ENCODE measurements around the gene MAP3K13.

MAP3K13 gene

GRCh38 chr3:185486394-185486793 lies 123.5 kb downstream of the MAP3K13 start:
- Histone ChIP-seq H3K4me2 (ENCODE audit: low read length) (no peak overlapping the region), H4K20me1 (ENCODE audit: control insufficient read depth, insufficient read depth, low read depth, low read length) (no peaks in the 10 kb centered on the region), H3K9me3 (ENCODE audit: control insufficient read depth, insufficient read depth, low read length) (no peaks in the 10 kb centered on the region), H3K4me3 (ENCODE audit: low read length) (no peak overlapping the region), H3K4me1 (ENCODE audit: control insufficient read depth, low read length) (peaks cover 5% of the 10 kb centered on the region), H3F3A (ENCODE audit: control insufficient read depth, insufficient read depth) (no peaks in the 10 kb centered on the region), H3K27ac (ENCODE audit: low read depth, low read length) (no peak overlapping the region), H3K9me2 (replicated peaks; ENCODE audit: control insufficient read depth, low read length) (no peaks in the 10 kb centered on the region), H3K27me3 (ENCODE audit: control insufficient read depth, low read length) (no peaks in the 10 kb centered on the region), H3K79me2 (ENCODE audit: control insufficient read depth, low read length) (no peaks in the 10 kb centered on the region), H3K36me3 (ENCODE audit: control insufficient read depth, low read length) (peaks cover 15% of the 10 kb centered on the region)
- TF ChIP-seq CTCF (IDR thresholded peaks at IDR 0.05; ENCODE audit: low read depth, low read length, poor library complexity, severe bottlenecking) (no peak), EZH2phosphoT487 (IDR thresholded peaks at IDR 0.05; ENCODE audit: borderline replicate concordance, low read length) (no peak)

- Histone ChIP-seq H4K20me1 (ENCODE audit: control insufficient read depth, insufficient read depth, low read depth, low read length) (no peaks in the 10 kb centered on the region), H3K9me2 (replicated peaks; ENCODE audit: control insufficient read depth, low read length) (no peaks in the 10 kb centered on the region), H3K4me2 (ENCODE audit: low read length) (no peak overlapping the region), H3K9me3 (ENCODE audit: control insufficient read depth, insufficient read depth, low read length) (no peaks in the 10 kb centered on the region), H3K27me3 (ENCODE audit: control insufficient read depth, low read length) (no peaks in the 10 kb centered on the region), H3K4me3 (ENCODE audit: low read length) (no peak overlapping the region), H3K36me3 (ENCODE audit: control insufficient read depth, low read length) (peaks cover 29% of the 10 kb centered on the region), H3F3A (ENCODE audit: control insufficient read depth, insufficient read depth) (no peaks in the 10 kb centered on the region), H3K79me2 (ENCODE audit: control insufficient read depth, low read length) (no peaks in the 10 kb centered on the region), H3K27ac (ENCODE audit: low read depth, low read length) (no peak overlapping the region), H3K4me1 (ENCODE audit: control insufficient read depth, low read length) (no peaks in the 10 kb centered on the region)
- TF ChIP-seq EZH2phosphoT487 (IDR thresholded peaks at IDR 0.05; ENCODE audit: borderline replicate concordance, low read length), result no peak
- TF ChIP-seq CTCF (IDR thresholded peaks at IDR 0.05; ENCODE audit: low read depth, low read length, poor library complexity, severe bottlenecking), result no peak
Measured at GRCh38 chr3:185488465-185488864, 125.5 kb downstream of the MAP3K13 start.

- no peak overlapping the region for H3K4me2 ChIP-seq (ENCODE audit: low read length)
- H3K36me3 ChIP-seq (ENCODE audit: control insufficient read depth, low read length), result peaks cover 37% of the 10 kb centered on the region
- H3K4me3 ChIP-seq (ENCODE audit: low read length), result no peak overlapping the region
- H4K20me1 ChIP-seq (ENCODE audit: control insufficient read depth, insufficient read depth, low read depth, low read length), result no peaks in the 10 kb centered on the region
- no peaks in the 10 kb centered on the region for H3K27me3 ChIP-seq (ENCODE audit: control insufficient read depth, low read length)
- no peak overlapping the region for H3K27ac ChIP-seq (ENCODE audit: low read depth, low read length)
- H3K4me1 ChIP-seq (ENCODE audit: control insufficient read depth, low read length), result no peaks in the 10 kb centered on the region
- no peaks in the 10 kb centered on the region for H3K79me2 ChIP-seq (ENCODE audit: control insufficient read depth, low read length)
- TF ChIP-seq CTCF (IDR thresholded peaks at IDR 0.05; ENCODE audit: low read depth, low read length, poor library complexity, severe bottlenecking) (no peak), EZH2phosphoT487 (IDR thresholded peaks at IDR 0.05; ENCODE audit: borderline replicate concordance, low read length) (no peak)
- H3F3A ChIP-seq (ENCODE audit: control insufficient read depth, insufficient read depth), result no peaks in the 10 kb centered on the region
- H3K9me2 ChIP-seq (replicated peaks; ENCODE audit: control insufficient read depth, low read length), result no peaks in the 10 kb centered on the region
- no peaks in the 10 kb centered on the region for H3K9me3 ChIP-seq (ENCODE audit: control insufficient read depth, insufficient read depth, low read length)
Measured at GRCh38 chr3:185489462-185489861, 126.5 kb downstream of the MAP3K13 start.

- no peak overlapping the region for H3K4me2 ChIP-seq (ENCODE audit: low read length)
- H3K4me1 ChIP-seq (ENCODE audit: control insufficient read depth, low read length), result no peaks in the 10 kb centered on the region
- no peaks in the 10 kb centered on the region for H3F3A ChIP-seq (ENCODE audit: control insufficient read depth, insufficient read depth)
- H3K79me2 ChIP-seq (ENCODE audit: control insufficient read depth, low read length), result no peaks in the 10 kb centered on the region
- H3K9me3 ChIP-seq (ENCODE audit: control insufficient read depth, insufficient read depth, low read length), result no peaks in the 10 kb centered on the region
- no peaks in the 10 kb centered on the region for H4K20me1 ChIP-seq (ENCODE audit: control insufficient read depth, insufficient read depth, low read depth, low read length)
- no peak overlapping the region for H3K27ac ChIP-seq (ENCODE audit: low read depth, low read length)
- peaks cover 44% of the 10 kb centered on the region for H3K36me3 ChIP-seq (ENCODE audit: control insufficient read depth, low read length)
- no peak overlapping the region for H3K4me3 ChIP-seq (ENCODE audit: low read length)
- no peaks in the 10 kb centered on the region for H3K9me2 ChIP-seq (replicated peaks; ENCODE audit: control insufficient read depth, low read length)
- no peak for TF ChIP-seq EZH2phosphoT487 (IDR thresholded peaks at IDR 0.05; ENCODE audit: borderline replicate concordance, low read length)
- TF ChIP-seq CTCF (IDR thresholded peaks at IDR 0.05; ENCODE audit: low read depth, low read length, poor library complexity, severe bottlenecking), result no peak
- H3K27me3 ChIP-seq (ENCODE audit: control insufficient read depth, low read length), result no peaks in the 10 kb centered on the region
Measured at GRCh38 chr3:185490241-185490640, 127.3 kb downstream of the MAP3K13 start.

Measured in DOHH2 (cell line).